Measurements from ENCODE around the gene SREBF2. TPM values are rescaled to one million over a fixed set of nuclear protein-coding genes. Genes with fewer than 3 reads are reported as not detected.

The SREBF2 gene
- total and polyA plus RNA-seq, 10 of the 15 experiments (the other 5 are each of a cell fraction or from before 2014, with no cell fraction given) = 2.4 to 177 (median 78.8) TPM

DNA sequence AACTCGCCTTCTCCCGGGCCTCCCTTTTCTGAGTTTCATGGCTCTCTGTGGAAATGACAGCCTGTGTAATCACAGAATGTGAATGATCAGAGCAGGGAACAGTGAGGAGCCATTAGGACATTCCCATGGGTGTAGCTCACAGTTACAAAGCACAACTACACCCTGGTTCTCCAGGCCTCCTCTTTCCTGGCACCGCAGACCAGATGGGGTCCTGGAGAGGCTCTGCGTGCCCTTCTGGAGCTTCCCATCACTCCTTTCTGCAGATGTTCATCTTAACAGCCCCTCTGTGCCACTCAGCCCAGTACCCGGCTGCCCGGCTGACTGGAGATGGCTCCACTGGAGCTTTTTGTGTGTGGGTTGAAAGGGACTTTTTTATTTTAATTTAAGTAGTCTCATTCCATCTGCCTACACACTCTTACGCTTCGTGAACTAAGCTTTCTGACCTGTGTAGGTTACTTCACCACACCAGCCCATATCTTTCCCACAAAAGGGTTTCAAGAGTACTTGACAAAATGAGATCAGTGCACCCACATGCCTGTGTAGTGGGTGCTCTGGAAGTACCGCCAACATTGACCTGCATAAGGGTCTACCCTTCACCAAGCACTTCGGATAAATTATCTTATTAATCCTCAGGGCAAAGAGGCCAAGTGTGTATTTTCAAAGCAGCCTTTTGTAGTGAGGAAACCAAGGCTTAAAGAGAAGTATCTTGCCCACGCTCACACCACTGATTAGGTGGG lies 29.8 kb downstream of the SREBF2 start (continued):
- TF ChIP-seq, protein P1, sequence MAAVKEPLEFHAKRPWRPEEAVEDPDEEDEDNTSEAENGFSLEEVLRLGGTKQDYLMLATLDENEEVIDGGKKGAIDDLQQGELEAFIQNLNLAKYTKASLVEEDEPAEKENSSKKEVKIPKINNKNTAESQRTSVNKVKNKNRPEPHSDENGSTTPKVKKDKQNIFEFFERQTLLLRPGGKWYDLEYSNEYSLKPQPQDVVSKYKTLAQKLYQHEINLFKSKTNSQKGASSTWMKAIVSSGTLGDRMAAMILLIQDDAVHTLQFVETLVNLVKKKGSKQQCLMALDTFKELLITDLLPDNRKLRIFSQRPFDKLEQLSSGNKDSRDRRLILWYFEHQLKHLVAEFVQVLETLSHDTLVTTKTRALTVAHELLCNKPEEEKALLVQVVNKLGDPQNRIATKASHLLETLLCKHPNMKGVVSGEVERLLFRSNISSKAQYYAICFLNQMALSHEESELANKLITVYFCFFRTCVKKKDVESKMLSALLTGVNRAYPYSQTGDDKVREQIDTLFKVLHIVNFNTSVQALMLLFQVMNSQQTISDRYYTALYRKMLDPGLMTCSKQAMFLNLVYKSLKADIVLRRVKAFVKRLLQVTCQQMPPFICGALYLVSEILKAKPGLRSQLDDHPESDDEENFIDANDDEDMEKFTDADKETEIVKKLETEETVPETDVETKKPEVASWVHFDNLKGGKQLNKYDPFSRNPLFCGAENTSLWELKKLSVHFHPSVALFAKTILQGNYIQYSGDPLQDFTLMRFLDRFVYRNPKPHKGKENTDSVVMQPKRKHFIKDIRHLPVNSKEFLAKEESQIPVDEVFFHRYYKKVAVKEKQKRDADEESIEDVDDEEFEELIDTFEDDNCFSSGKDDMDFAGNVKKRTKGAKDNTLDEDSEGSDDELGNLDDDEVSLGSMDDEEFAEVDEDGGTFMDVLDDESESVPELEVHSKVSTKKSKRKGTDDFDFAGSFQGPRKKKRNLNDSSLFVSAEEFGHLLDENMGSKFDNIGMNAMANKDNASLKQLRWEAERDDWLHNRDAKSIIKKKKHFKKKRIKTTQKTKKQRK (IDR thresholded peaks at IDR 0.05; ENCODE audit: low read depth, low read length) = no peak
- TF ChIP-seq TAF1 (IDR thresholded peaks at IDR 0.05; ENCODE audit: borderline replicate concordance, low read depth, low read length) (0 out of 2 replicates have a peak, but pooled peaks have one; percentile 35), NR2F1 (conservative IDR thresholded peaks at IDR 0.05) (peak; percentile 96), POLR2AphosphoS5 (IDR thresholded peaks at IDR 0.05; ENCODE audit: low read length) (peak; percentile 88), ZNF274 (IDR thresholded peaks at IDR 0.05; ENCODE audit: insufficient read depth, insufficient read length) (no peak), NFIC (IDR thresholded peaks at IDR 0.05; ENCODE audit: low read depth, low read length) (peak; percentile 72), IKZF1 (conservative IDR thresholded peaks at IDR 0.05) (peak; percentile 76), ESRRA (IDR thresholded peaks at IDR 0.05; ENCODE audit: low read length) (no peak), ZNF384 (IDR thresholded peaks at IDR 0.05; ENCODE audit: borderline replicate concordance, low read depth, low read length) (no peak; the same call in 1 of the 2 replicates)
- TF ChIP-seq, protein P2, sequence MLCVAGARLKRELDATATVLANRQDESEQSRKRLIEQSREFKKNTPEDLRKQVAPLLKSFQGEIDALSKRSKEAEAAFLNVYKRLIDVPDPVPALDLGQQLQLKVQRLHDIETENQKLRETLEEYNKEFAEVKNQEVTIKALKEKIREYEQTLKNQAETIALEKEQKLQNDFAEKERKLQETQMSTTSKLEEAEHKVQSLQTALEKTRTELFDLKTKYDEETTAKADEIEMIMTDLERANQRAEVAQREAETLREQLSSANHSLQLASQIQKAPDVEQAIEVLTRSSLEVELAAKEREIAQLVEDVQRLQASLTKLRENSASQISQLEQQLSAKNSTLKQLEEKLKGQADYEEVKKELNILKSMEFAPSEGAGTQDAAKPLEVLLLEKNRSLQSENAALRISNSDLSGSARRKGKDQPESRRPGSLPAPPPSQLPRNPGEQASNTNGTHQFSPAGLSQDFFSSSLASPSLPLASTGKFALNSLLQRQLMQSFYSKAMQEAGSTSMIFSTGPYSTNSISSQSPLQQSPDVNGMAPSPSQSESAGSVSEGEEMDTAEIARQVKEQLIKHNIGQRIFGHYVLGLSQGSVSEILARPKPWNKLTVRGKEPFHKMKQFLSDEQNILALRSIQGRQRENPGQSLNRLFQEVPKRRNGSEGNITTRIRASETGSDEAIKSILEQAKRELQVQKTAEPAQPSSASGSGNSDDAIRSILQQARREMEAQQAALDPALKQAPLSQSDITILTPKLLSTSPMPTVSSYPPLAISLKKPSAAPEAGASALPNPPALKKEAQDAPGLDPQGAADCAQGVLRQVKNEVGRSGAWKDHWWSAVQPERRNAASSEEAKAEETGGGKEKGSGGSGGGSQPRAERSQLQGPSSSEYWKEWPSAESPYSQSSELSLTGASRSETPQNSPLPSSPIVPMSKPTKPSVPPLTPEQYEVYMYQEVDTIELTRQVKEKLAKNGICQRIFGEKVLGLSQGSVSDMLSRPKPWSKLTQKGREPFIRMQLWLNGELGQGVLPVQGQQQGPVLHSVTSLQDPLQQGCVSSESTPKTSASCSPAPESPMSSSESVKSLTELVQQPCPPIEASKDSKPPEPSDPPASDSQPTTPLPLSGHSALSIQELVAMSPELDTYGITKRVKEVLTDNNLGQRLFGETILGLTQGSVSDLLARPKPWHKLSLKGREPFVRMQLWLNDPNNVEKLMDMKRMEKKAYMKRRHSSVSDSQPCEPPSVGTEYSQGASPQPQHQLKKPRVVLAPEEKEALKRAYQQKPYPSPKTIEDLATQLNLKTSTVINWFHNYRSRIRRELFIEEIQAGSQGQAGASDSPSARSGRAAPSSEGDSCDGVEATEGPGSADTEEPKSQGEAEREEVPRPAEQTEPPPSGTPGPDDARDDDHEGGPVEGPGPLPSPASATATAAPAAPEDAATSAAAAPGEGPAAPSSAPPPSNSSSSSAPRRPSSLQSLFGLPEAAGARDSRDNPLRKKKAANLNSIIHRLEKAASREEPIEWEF (IDR thresholded peaks at IDR 0.05; ENCODE audit: insufficient replicate concordance, low read depth, low read length) = no peak
- TF ChIP-seq, protein P3, sequence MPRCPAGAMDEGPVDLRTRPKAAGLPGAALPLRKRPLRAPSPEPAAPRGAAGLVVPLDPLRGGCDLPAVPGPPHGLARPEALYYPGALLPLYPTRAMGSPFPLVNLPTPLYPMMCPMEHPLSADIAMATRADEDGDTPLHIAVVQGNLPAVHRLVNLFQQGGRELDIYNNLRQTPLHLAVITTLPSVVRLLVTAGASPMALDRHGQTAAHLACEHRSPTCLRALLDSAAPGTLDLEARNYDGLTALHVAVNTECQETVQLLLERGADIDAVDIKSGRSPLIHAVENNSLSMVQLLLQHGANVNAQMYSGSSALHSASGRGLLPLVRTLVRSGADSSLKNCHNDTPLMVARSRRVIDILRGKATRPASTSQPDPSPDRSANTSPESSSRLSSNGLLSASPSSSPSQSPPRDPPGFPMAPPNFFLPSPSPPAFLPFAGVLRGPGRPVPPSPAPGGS (IDR thresholded peaks at IDR 0.05; ENCODE audit: borderline replicate concordance, insufficient read depth, low read depth, low read length, poor library complexity, severe bottlenecking) = no peak
- TF ChIP-seq, protein P4, sequence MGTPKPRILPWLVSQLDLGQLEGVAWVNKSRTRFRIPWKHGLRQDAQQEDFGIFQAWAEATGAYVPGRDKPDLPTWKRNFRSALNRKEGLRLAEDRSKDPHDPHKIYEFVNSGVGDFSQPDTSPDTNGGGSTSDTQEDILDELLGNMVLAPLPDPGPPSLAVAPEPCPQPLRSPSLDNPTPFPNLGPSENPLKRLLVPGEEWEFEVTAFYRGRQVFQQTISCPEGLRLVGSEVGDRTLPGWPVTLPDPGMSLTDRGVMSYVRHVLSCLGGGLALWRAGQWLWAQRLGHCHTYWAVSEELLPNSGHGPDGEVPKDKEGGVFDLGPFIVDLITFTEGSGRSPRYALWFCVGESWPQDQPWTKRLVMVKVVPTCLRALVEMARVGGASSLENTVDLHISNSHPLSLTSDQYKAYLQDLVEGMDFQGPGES (IDR thresholded peaks at IDR 0.05) = no peak
- TF ChIP-seq, protein P5, sequence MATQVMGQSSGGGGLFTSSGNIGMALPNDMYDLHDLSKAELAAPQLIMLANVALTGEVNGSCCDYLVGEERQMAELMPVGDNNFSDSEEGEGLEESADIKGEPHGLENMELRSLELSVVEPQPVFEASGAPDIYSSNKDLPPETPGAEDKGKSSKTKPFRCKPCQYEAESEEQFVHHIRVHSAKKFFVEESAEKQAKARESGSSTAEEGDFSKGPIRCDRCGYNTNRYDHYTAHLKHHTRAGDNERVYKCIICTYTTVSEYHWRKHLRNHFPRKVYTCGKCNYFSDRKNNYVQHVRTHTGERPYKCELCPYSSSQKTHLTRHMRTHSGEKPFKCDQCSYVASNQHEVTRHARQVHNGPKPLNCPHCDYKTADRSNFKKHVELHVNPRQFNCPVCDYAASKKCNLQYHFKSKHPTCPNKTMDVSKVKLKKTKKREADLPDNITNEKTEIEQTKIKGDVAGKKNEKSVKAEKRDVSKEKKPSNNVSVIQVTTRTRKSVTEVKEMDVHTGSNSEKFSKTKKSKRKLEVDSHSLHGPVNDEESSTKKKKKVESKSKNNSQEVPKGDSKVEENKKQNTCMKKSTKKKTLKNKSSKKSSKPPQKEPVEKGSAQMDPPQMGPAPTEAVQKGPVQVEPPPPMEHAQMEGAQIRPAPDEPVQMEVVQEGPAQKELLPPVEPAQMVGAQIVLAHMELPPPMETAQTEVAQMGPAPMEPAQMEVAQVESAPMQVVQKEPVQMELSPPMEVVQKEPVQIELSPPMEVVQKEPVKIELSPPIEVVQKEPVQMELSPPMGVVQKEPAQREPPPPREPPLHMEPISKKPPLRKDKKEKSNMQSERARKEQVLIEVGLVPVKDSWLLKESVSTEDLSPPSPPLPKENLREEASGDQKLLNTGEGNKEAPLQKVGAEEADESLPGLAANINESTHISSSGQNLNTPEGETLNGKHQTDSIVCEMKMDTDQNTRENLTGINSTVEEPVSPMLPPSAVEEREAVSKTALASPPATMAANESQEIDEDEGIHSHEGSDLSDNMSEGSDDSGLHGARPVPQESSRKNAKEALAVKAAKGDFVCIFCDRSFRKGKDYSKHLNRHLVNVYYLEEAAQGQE (IDR thresholded peaks at IDR 0.05; ENCODE audit: low read depth, low read length) = no peak
